ENCODE measurements around the gene CRYGS. TPM values are rescaled to one million over a fixed set of nuclear protein-coding genes. Genes with fewer than 3 reads are reported as not detected.

The CRYGS gene
- total RNA-seq, 4 donors from 2014 or later: 0.42 to 2.3 (median 1.3) TPM

DNA sequence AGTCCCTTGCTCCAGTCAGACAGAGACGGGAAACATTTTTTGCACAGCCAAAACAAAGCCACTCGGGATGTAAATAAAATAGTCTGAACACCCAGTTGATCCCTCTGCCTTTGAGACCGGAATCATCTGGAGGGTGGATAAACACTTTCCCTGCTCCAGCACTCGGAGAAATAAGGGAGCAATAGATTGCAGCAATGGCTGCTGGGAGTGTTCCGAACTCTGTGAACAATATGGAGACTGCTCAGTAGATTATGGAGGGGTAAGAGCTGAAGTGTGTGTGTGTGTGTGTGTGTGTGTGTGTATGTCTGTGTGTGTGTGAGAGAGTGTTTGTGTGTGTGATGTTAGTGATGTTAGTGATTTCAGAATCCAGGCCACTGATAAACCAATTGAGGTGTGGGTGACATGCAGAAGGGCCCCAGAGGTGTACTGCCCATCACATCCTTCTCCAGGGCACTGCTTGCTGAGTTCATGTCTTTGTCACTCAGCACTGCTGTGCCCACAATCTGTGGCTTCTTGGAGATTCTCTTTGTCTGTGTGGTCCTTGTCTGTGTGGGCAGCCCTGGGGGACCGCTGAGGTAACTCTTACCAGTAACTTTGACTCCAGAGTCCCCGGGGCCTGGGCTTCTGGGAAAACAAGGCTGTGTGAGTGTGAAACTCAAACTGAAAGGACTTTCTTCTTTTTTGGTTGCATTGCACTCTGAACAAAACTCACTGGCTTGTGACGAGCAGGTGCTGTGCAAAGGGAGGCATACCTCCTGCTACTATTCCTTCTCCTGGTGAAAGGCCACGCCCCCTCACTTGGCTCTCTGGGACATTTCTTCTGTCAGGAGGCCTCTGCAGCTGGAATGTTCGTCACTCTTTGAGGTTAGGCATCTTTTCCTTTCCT lies 23.0 kb downstream of the CRYGS start:
- H3K4me3 ChIP-seq (ENCODE audit: low read depth, poor library complexity, severe bottlenecking): no peak overlapping the region
- intact Hi-C loops (cut with DNase I; ENCODE audit: low total_unique reads): no loop called here
- no peak for TF ChIP-seq POLR2A (IDR thresholded peaks at IDR 0.05)
- TF ChIP-seq, protein P1, sequence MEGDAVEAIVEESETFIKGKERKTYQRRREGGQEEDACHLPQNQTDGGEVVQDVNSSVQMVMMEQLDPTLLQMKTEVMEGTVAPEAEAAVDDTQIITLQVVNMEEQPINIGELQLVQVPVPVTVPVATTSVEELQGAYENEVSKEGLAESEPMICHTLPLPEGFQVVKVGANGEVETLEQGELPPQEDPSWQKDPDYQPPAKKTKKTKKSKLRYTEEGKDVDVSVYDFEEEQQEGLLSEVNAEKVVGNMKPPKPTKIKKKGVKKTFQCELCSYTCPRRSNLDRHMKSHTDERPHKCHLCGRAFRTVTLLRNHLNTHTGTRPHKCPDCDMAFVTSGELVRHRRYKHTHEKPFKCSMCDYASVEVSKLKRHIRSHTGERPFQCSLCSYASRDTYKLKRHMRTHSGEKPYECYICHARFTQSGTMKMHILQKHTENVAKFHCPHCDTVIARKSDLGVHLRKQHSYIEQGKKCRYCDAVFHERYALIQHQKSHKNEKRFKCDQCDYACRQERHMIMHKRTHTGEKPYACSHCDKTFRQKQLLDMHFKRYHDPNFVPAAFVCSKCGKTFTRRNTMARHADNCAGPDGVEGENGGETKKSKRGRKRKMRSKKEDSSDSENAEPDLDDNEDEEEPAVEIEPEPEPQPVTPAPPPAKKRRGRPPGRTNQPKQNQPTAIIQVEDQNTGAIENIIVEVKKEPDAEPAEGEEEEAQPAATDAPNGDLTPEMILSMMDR (IDR thresholded peaks at IDR 0.05): no peak
- DNase-seq (ENCODE audit: low spot score in 2 of 2): no peak
- WGBS, 2 donors: 71 to 75% methylated on average over 10 of the region's 10 CpGs

DNA sequence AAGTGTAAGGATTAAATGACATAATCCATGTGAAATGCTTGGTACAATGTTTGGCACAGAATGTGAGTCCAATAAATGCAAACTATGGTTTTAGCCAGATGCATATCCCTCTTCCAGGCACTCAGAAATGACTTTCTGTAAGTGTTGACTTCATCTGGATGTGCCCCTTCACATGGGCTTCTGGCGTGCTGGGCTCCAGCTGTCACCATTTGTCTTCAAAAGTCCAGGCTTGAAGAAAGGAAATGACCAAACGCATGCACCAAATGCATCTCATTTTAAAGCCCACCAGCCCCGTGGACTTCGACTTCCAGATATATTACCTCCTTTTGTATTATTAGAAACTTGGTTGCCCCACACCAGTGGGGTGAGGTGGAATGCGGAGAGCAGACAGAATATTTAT lies 23.7 kb downstream of the CRYGS start:
- H3K4me3 ChIP-seq (ENCODE audit: low read depth, poor library complexity, severe bottlenecking): no peak overlapping the region
- WGBS, 2 donors: 54 to 70% methylated on average over 5 of the region's 5 CpGs
- no peak for DNase-seq (ENCODE audit: low spot score in 2 of 2)
- intact Hi-C loops (cut with DNase I; ENCODE audit: low total_unique reads): no loop called here
- TF ChIP-seq, protein P1 (IDR thresholded peaks at IDR 0.05): no peak
- no peak for TF ChIP-seq POLR2A (IDR thresholded peaks at IDR 0.05)

- no peak overlapping the region for H3K4me3 ChIP-seq (ENCODE audit: low read depth, poor library complexity, severe bottlenecking)
- intact Hi-C loops (cut with DNase I; ENCODE audit: low total_unique reads): no loop called here
- 54 to 59% methylated on average over 6 of the region's 6 CpGs for WGBS, 2 donors
- no peak for DNase-seq (ENCODE audit: low spot score in 2 of 2)
- TF ChIP-seq POLR2A (IDR thresholded peaks at IDR 0.05): no peak
- TF ChIP-seq, protein P1 (IDR thresholded peaks at IDR 0.05): no peak
These were observed 25.0 kb downstream of the CRYGS start for GRCh38 chr3:186519021-186519658.

GRCh38 chr3:186517218-186517617 lies 27.0 kb downstream of the CRYGS start:
- no peak for TF ChIP-seq POLR2A (IDR thresholded peaks at IDR 0.05)
- TF ChIP-seq, protein P1 (IDR thresholded peaks at IDR 0.05): no peak
- H3K4me3 ChIP-seq (ENCODE audit: low read depth, poor library complexity, severe bottlenecking): no peak overlapping the region
- DNase-seq (ENCODE audit: low spot score in 2 of 2): no peak
- intact Hi-C loops (cut with DNase I; ENCODE audit: low total_unique reads): no loop called here
- WGBS, 2 donors: 61 to 68% methylated on average over 4 of the region's 4 CpGs

DNA sequence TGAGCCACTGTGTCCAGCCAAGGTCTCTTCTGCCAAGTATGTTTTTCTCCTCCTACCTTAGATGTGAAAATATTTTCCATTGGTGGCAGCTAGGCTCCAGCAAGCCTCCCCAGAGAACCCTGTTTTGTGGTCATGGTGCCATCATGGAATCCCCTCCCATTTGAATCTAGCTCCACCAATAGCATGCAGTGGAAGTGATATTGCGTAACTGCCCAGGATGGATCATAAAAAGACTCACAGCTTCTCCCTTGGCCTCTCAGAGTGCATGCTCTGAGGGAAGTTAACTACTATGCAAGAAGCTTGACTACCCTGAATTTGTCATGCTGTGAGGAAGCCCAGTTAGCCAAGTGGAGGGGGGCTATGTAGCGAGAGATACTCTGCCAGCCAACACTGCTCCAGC lies 27.5 kb downstream of the CRYGS start:
- no peak overlapping the region for H3K4me3 ChIP-seq (ENCODE audit: low read depth, poor library complexity, severe bottlenecking)
- no peak for DNase-seq (ENCODE audit: low spot score in 2 of 2)
- intact Hi-C loops (cut with DNase I; ENCODE audit: low total_unique reads): no loop called here
- WGBS, 2 donors: 95 to 96% methylated on average over 2 of the region's 2 CpGs
- TF ChIP-seq, protein P1 (IDR thresholded peaks at IDR 0.05): no peak
- TF ChIP-seq POLR2A (IDR thresholded peaks at IDR 0.05): no peak
